Astrocyte (in vitro differentiated cells and primary cell): Measurements from ENCODE around the gene CHD6.

Experiments used
- EZH2 ChIP-seq: IDR thresholded peaks from 2 replicates; pipeline ENCODE4 v1.6.1; 2012; ENCODE audit warnings: mild to moderate bottlenecking, low read length, inconsistent platforms; ENCODE audit not compliant: insufficient read depth
- TF ChIP-seq, protein P1 (sequence below): IDR thresholded peaks from 2 replicates; pipeline ENCODE4 v1.5.1; 2011; ENCODE audit warnings: low read depth, mild to moderate bottlenecking, inconsistent platforms, low read length, moderate library complexity; ENCODE audit not compliant: insufficient read depth

DNA sequence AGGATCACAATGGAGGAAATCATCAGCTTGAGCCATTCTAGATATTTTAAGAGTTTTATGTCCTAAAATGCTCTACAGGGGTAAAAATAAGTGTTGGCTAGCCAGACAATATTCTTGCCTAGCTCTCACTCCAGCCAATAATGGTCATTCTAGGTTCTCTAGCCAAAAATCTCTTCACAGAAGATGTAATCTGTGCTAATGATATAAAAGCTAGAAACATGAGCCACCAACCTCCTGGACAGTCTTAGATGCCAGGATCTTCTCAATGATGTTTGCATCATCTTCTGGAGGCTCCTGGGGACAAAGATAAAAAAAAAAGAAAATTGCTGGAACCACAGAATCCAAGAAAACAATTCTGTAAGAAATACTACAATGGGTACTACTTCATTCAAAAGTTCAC is 119.1 kb downstream of the CHD6 start:
- TF ChIP-seq, protein P1, sequence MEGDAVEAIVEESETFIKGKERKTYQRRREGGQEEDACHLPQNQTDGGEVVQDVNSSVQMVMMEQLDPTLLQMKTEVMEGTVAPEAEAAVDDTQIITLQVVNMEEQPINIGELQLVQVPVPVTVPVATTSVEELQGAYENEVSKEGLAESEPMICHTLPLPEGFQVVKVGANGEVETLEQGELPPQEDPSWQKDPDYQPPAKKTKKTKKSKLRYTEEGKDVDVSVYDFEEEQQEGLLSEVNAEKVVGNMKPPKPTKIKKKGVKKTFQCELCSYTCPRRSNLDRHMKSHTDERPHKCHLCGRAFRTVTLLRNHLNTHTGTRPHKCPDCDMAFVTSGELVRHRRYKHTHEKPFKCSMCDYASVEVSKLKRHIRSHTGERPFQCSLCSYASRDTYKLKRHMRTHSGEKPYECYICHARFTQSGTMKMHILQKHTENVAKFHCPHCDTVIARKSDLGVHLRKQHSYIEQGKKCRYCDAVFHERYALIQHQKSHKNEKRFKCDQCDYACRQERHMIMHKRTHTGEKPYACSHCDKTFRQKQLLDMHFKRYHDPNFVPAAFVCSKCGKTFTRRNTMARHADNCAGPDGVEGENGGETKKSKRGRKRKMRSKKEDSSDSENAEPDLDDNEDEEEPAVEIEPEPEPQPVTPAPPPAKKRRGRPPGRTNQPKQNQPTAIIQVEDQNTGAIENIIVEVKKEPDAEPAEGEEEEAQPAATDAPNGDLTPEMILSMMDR, result no peak
- no peak for TF ChIP-seq EZH2
